WI38 (cell line): ENCODE results near the gene EEF2K.

Source experiments
- H3K4me3 ChIP-seq: 2 replicates; pipeline ENCODE4 v1.5.1; 2011; ENCODE audit warnings: low read depth, mild to moderate bottlenecking, control low read depth, low read length
- TF ChIP-seq, protein P1 (sequence below): IDR thresholded peaks from 2 replicates; pipeline ENCODE4 v1.5.1; 2012; ENCODE audit warnings: low read depth, mild to moderate bottlenecking, control low read depth, low read length

EEF2K gene

DNA sequence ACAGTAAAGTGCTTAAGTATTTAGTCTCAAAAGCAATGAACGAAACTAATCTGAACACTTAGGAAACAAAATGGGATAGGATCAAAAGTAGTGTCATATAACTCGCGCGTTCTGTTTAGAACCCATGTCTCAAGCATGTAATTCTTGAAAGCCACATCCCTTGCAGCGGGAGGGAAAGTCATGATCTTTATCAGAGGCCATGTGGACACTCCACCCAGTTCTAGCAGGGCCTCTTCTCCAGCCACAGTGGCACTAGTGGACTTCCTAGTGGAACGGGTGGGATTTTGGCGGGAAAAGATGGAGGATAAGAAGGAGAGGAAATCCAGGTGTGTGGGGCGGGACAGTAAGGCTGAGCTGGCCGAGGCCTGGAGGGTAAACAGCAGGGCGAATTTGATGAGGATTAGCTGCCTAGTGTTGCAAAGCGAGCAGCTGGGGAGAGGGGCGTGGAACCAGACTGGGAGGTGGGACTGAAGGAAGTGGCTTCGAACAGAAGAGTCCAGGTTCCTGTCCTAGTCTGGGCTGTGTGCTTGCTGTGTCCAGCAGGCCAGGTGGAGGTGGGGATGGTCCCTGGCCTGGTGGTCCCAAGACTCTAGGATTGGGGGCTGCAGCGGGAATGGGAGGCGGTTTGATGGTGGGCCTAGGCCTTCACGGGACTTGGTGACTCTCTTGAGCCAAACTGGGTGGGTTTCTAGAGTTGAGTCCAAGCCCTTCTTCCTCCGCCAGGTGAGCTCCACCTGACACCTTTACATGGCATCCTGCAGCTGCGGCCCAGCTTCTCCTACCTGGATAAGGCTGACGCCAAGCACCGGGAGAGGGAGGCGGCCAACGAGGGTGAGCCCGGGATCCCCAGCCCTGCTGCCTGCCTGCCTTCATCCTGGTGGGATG, 107.1 kb downstream of the EEF2K start:
- no peak overlapping the region for H3K4me3 ChIP-seq
- TF ChIP-seq, protein P1, sequence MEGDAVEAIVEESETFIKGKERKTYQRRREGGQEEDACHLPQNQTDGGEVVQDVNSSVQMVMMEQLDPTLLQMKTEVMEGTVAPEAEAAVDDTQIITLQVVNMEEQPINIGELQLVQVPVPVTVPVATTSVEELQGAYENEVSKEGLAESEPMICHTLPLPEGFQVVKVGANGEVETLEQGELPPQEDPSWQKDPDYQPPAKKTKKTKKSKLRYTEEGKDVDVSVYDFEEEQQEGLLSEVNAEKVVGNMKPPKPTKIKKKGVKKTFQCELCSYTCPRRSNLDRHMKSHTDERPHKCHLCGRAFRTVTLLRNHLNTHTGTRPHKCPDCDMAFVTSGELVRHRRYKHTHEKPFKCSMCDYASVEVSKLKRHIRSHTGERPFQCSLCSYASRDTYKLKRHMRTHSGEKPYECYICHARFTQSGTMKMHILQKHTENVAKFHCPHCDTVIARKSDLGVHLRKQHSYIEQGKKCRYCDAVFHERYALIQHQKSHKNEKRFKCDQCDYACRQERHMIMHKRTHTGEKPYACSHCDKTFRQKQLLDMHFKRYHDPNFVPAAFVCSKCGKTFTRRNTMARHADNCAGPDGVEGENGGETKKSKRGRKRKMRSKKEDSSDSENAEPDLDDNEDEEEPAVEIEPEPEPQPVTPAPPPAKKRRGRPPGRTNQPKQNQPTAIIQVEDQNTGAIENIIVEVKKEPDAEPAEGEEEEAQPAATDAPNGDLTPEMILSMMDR: no peak

DNA sequence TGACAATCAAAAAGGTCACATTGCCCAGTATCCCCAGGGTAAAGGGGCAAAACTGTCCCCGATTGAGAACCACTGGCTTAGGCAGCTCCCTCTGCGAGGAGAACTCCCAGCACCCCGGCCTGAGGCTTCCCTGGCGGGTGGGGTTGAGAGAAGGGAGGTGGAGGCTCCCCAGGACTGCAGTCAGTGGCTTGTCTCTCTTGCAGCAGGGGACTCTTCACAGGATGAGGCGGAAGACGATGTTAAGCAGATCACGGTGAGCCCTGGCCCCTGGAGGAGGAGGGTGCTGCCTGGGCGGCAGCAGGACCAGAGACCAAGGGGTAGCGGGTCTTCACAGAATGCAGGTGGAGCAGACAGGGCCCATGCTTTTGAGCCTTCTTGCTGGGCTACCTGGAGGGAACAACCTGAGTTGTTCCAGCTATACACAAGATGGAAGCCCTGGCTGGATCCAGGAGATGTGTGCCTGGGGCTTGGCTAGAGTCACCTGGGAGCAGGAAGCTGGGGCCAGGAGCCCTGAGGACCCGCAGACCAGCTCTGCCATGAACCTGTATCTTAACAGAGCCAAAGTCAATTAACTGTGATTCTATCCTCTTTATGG, 107.9 kb downstream of the EEF2K start:
- H3K4me3 ChIP-seq: no peak overlapping the region
- TF ChIP-seq, protein P1: no peak

DNA sequence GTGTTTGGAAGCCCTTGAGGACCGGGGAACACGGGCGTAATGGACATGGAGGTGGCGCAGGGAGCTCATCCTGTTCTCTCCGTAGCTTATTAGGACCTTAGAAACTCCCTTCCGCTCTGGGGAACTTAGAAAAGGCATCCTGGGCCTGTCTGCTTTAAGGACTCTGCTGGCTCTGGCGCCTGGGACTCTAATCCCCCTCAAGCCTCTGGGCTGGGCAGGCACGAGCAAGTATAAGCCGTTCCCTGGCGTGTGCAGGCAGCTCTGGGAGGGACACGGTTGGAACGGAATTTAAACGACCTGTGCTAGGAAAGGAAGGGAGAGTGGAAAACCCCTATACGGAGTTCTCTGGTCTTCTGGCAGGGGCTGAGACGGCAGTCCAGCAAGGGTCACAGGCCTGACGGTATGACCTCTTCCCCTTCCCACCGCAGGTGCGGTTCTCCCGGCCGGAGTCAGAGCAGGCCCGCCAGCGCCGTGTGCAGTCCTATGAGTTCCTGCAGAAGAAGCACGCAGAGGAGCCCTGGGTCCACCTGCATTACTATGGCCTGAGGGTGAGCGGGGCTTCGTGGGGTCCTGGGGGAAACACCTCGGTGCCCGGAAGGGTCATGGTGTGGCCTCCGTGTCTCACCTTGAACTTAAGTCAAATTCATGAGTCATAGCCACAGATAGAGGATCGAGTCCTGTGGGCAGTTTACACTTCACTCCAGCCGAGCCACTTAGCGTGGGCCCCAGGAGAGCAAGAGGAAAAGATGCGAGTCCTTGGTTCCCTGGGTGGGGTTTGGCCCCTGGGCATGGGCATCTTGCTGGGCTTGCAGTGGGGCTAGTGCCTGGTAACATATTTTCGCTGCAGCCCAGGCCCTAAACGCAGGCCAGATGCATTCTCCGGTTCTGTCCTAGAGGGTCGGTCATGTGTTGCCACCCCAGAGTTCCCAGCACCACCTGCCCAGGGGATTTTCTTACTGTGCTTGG, 108.9 kb downstream of the EEF2K start:
- no peak overlapping the region for H3K4me3 ChIP-seq
- TF ChIP-seq, protein P1: no peak

DNA sequence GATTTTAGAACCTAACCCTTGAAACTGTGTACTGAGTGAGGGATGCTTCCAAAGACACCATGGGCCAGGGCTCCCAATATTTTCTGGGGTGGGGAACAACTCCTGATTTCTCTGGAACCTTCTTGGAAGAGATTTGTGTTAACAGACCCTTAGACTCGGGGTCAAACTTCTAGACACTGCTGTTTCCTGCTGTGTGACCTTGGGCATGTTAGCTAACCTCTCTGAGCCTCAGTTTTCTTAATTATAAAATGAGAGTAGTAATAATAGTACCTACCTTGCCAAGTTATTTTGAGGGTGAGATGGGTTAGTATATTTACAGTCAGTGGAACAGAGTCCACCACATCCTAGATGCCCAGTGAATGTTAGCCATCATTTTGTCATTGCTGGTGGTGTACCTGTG, 109.9 kb downstream of the EEF2K start:
- TF ChIP-seq, protein P1: no peak
- no peak overlapping the region for H3K4me3 ChIP-seq

DNA sequence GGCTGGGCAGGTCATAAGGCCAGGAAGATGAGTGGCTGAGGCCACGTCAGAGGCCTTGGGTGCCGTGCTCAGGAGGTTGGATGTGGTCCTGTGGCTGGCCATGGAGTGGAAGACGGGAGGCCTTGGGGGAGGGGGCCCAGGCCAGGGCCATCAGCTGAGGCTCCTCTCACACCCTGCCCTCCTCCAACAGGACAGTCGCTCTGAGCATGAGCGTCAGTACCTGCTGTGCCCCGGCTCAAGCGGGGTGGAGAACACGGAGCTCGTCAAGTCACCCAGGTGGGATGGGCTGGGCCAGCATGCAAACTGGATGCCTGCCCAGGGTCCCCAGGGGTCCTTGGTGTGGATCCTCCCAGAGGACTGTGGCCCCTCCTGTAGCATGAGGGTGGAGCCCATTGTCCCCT, 110.3 kb downstream of the EEF2K start:
- H3K4me3 ChIP-seq: no peak overlapping the region
- TF ChIP-seq, protein P1: no peak

DNA sequence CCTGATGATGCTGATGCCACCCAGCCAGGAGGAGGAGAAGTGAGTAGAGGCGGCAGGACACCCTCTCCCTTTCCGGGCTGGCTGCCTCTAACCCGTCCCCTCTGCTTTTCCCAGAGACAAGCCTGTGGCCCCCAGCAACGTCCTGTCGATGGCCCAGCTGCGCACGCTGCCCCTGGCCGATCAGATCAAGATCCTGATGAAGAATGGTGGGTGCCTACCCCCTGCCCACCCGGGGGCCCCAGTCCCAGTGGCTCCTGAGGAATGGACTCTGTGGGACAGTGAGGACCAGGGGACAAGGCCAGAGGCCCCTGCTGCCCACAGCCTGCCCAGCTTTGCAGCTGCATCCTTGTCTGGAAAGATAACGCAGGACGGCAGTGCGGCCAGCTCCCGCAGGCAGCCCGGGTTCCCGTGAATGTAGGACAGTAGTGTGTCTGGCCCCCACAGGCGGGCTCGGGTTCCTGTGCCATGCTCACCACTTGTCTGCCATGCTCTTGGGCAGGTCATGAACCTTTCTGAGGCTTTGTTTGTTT, 111.0 kb downstream of the EEF2K start:
- no peak overlapping the region for H3K4me3 ChIP-seq
- TF ChIP-seq, protein P1: no peak
